ENCODE data around the gene TSBP1.

TSBP1 gene, protein sequence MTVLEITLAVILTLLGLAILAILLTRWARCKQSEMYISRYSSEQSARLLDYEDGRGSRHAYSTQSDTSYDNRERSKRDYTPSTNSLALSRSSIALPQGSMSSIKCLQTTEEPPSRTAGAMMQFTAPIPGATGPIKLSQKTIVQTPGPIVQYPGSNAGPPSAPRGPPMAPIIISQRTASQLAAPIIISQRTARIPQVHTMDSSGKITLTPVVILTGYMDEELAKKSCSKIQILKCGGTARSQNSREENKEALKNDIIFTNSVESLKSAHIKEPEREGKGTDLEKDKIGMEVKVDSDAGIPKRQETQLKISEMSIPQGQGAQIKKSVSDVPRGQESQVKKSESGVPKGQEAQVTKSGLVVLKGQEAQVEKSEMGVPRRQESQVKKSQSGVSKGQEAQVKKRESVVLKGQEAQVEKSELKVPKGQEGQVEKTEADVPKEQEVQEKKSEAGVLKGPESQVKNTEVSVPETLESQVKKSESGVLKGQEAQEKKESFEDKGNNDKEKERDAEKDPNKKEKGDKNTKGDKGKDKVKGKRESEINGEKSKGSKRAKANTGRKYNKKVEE

DNA sequence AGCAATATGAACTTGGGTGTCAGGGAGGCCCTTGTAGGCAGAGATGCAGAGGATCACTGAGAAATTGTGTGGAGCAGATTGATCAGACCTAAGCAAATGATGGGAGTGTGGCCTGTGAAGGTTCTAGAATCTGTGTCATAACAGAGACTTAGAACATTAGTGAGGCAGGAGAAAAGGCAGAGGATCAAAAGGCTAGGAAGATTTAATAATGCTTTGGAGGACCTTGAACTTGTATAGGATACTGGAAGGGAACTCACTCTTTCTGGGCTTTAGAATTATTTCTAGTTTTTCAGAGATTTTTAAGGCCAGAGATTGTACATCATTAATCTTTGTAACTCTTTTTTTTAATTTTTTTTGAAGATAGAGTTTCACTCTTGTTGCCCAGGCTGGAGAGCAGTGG lies at the start of gene TSBP1:
TSBP1 (minus strand) TSS at position 101 of the 400 bp plus-strand sequence. CDS start 197 bp downstream, outside the sequence.
- H3K4me3 ChIP-seq (ENCODE audit: low read depth, low read length), result no peak within 1 kb of the TSS
- DNase-seq (ENCODE audit: low read depth), result no peak
- TF ChIP-seq, protein P1, sequence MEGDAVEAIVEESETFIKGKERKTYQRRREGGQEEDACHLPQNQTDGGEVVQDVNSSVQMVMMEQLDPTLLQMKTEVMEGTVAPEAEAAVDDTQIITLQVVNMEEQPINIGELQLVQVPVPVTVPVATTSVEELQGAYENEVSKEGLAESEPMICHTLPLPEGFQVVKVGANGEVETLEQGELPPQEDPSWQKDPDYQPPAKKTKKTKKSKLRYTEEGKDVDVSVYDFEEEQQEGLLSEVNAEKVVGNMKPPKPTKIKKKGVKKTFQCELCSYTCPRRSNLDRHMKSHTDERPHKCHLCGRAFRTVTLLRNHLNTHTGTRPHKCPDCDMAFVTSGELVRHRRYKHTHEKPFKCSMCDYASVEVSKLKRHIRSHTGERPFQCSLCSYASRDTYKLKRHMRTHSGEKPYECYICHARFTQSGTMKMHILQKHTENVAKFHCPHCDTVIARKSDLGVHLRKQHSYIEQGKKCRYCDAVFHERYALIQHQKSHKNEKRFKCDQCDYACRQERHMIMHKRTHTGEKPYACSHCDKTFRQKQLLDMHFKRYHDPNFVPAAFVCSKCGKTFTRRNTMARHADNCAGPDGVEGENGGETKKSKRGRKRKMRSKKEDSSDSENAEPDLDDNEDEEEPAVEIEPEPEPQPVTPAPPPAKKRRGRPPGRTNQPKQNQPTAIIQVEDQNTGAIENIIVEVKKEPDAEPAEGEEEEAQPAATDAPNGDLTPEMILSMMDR (IDR thresholded peaks at IDR 0.05; ENCODE audit: control insufficient read depth, extremely low read depth, insufficient read depth), result no peak

DNA sequence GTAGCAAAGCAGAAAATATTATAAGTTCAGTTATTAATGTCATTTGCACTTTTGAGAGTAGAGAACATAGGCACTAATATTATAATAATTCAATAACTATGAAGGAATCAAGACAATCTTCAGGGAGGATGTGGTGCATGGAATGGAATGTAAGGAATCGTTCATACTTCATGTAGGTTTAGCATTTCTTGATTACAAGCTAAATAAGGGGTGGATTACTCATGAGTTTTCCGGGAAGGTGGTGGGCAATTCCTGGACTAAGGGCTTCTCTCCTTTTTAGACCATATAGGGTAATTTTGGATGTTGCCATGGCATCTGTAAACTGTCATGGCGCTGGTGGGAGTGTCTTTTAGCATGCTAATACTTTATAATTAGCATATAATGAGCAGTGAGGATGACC lies 44.3 kb upstream of the TSBP1 start:
- TF ChIP-seq, protein P1 (IDR thresholded peaks at IDR 0.05; ENCODE audit: control insufficient read depth, extremely low read depth, insufficient read depth), result no peak
- no peak overlapping the region for H3K4me3 ChIP-seq (ENCODE audit: low read depth, low read length)
- DNase-seq (ENCODE audit: low read depth), result no peak

DNA sequence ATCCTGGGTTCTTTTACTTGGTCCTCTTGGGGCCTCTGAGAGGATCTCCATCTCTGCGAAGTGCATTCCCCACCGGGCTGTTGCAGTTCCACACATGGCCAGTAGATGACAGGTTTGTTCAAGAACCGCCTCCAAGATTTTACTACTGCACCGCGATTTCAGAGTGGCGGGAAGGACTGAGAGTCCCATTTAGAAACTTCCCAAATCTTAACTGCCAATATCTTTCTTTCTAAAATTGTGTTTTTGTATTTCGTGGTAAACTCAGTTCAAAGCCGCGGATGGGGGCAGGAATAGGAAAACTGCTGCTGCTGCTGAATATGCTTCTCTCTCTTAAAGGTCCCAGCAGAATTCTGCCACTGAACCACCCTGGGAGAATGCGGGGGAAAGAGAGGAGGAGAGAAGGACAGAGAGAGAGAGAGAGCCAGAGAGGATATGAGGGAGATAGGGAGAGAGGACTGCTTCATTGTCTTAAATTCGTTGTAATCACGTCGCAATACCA lies 43.9 kb upstream of the TSBP1 start:
- DNase-seq (ENCODE audit: low read depth), result peak; percentile 34
- no peak overlapping the region for H3K4me3 ChIP-seq (ENCODE audit: low read depth, low read length)
- TF ChIP-seq, protein P1 (IDR thresholded peaks at IDR 0.05; ENCODE audit: control insufficient read depth, extremely low read depth, insufficient read depth), result peak; percentile 90

DNA sequence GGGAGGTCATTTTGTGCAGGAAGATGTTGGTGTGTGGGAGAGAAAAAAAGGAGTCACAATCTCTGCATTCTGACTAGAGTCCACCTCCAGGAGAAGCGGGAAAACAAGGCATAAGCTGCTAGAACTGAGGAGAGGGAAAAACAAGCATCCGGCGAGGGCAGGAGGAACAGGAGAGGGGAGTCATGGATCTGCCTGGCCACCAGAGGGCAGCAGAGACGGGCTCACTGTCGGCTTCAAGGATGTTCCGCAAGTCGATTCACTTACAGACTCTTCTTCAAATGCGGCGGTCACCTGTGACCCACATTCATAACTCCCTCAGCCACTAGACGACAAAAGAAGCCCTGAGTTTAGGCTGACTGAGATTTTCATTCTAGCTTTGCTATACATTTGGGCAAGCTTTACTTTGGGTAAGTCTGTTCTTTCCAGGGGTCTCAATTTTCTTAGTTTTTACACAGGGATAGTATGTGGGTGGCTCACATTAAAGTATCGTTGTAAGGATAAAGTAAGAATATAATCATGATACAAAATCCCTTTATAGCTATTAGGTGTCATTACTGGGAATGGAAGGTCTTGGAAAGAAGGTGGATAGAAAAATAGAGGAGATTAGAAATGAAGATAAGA lies 41.8 kb upstream of the TSBP1 start:
- no peak overlapping the region for H3K4me3 ChIP-seq (ENCODE audit: low read depth, low read length)
- DNase-seq (ENCODE audit: low read depth), result peak; percentile 63
- TF ChIP-seq, protein P1 (IDR thresholded peaks at IDR 0.05; ENCODE audit: control insufficient read depth, extremely low read depth, insufficient read depth), result peak; percentile 95

DNA sequence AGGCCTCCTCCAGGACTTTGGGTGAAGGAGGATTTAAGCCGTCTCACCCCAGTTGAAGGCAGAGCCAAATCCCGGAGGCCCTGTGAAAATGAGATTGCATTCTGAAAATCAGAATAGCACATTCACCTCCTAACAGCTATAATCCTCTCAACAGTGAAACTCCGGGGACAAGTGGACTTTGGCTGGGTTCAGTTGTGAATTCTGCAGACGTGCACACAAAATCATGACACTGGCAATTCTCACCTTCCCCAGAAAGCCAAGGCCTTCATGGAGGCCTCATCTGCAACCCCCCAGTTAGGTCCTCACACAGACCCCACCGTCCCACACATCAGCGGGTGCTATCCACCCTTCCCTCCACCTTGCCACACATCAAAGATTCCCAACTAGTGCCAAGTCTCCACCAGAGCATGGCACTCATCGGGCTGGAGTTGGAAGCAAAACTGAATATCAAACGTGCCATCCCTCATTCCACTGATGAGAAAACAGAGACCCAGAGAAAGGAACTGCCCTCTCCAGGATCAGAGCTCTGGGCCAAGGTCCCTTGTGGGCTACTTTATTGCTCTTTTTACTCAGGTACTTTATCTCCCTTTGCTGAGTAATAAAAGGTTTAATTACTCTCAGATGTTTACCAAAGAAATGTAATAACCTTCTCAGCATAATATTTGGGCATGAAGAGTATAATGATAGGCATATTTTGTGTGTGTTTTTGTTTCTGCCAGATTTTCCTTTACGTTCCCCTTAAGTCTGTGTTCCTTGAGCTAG lies 40.0 kb upstream of the TSBP1 start:
- TF ChIP-seq, protein P1 (IDR thresholded peaks at IDR 0.05; ENCODE audit: control insufficient read depth, extremely low read depth, insufficient read depth), result no peak
- peak; percentile 54 for DNase-seq (ENCODE audit: low read depth)
- H3K4me3 ChIP-seq (ENCODE audit: low read depth, low read length), result no peak overlapping the region

DNA sequence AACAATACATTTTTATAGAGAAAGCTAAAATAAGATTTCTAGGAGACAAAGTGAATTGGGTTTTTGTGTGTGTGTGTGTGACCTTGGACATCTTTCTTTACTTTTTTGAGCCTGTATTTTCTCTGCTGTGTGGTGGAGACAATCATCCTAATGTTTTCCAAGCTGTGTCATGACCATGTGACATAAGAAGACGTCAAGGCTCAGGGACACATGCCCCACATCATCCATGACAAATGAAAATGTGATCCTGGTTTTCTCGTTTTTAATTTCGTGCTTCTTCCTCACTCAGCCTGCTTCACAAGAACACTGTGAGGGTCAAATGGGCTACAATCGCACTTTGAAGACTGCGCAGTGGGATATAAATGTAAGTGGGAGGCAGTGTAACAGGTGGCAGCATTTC lies 39.2 kb upstream of the TSBP1 start:
- DNase-seq (ENCODE audit: low read depth), result no peak
- TF ChIP-seq, protein P1 (IDR thresholded peaks at IDR 0.05; ENCODE audit: control insufficient read depth, extremely low read depth, insufficient read depth), result no peak
- H3K4me3 ChIP-seq (ENCODE audit: low read depth, low read length), result no peak overlapping the region

All from LNCaP clone FGC (cell line).